K562 (cell line): Measurements from ENCODE around the gene AKIRIN1. TPM values are rescaled to one million over a fixed set of nuclear protein-coding genes. Genes with fewer than 3 reads are reported as not detected.
"Not testable (repeated sequence)": the region's sequence is repeated elsewhere in the genome, so short reads cannot be mapped to it uniquely, and the experiment has no call there.

ENCODE experiments used
- ATAC-seq: fragments of 200-7000 bp; cut with Tn5 transposase; 3 replicates; pipeline ENCODE4 v1.9.1; 2020; ENCODE audit warnings: moderate library complexity
- BruUV-seq: library from RNA; stranded (reverse); fragments of 400-500 nt; replicated peaks from 2 replicates; lab custom pipeline; 2021; lab: Mats Ljungman, UMichigan
- CTCF ChIA-PET: fragments of 300-600 bp; formaldehyde crosslinking; extraction: SDS; loops from one replicate; lab custom pipeline; 2021; ENCODE audit warnings: low intra/inter-chr PET ratio; lab: Yijun Ruan, JAX
- POLR2A ChIA-PET: fragments of 300-600, 350-650 bp; sonication (Branson Sonifier 250); formaldehyde crosslinking; extraction: SDS; loops from one replicate; lab custom pipeline; 2021; ENCODE audit warnings: antibody characterized with exemption, inconsistent platforms; lab: Yijun Ruan, JAX
- DNase-seq, 4 experiments: peaks; one replicate each; pipeline versions ENCODE4 v3.0.0 to v3.0.0-alpha.2; 2011 to 2018; ENCODE audit warnings: low spot score in 3 of 4, mixed read lengths in 3 of 4; ENCODE audit errors: extremely low read depth in 1 of 4
- FAIRE-seq: peaks from 2 replicates; lab custom pipeline; 2011; peaks lifted over from hg19 to GRCh38; lab: Jason Lieb, UNC
- H2AFZ ChIP-seq: 2 replicates; pipeline ENCODE4 v1.6.0; 2011; ENCODE audit warnings: low read depth, low read length, control low read depth, inconsistent platforms
- H3K27ac ChIP-seq: fragments of 200-600 bp; 3 replicates; pipeline ENCODE4 v1.8.0; 2011; ENCODE audit warnings: low read depth, mild to moderate bottlenecking, control low read depth, inconsistent platforms, low read length, moderate library complexity, mixed read lengths; ENCODE audit errors: extremely low read depth
- H3K27me3 ChIP-seq, 2 experiments: fragments of 300-600 bp in 1 of 2; 2 replicates in 1 of 2; 3 replicates in 1 of 2; pipeline versions ENCODE4 v1.6.0 to v1.8.0; 2011; ENCODE audit warnings: inconsistent platforms in 2 of 2, low read length in 2 of 2, mild to moderate bottlenecking in 1 of 2, mixed read lengths in 1 of 2, moderate library complexity in 1 of 2; ENCODE audit not compliant: control insufficient read depth in 2 of 2, insufficient read depth in 2 of 2
- H3K36me3 ChIP-seq: fragments of 300-600 bp; 3 replicates; pipeline ENCODE4 v1.8.0; 2011; ENCODE audit warnings: mild to moderate bottlenecking, low read length, inconsistent platforms; ENCODE audit not compliant: control insufficient read depth, insufficient read depth
- H3K4me1 ChIP-seq, 2 experiments: fragments of 200-600 bp in 1 of 2; replicated peaks in 1 of 2; 2 replicates in 1 of 2; 3 replicates in 1 of 2; pipeline versions ENCODE4 v1.5.1 to v1.8.0; 2011; ENCODE audit warnings: inconsistent platforms in 2 of 2, low read length in 2 of 2, mild to moderate bottlenecking in 1 of 2, mixed read lengths in 1 of 2, moderate library complexity in 1 of 2; ENCODE audit not compliant: control insufficient read depth in 2 of 2, insufficient read depth in 2 of 2
- H3K4me2 ChIP-seq: 2 replicates; pipeline ENCODE4 v1.6.1; 2011; ENCODE audit warnings: low read length, control low read depth, inconsistent platforms, mixed read lengths; ENCODE audit not compliant: insufficient read depth
- H3K4me3 ChIP-seq: fragments of 200-600 bp; sonication (generic), shearing (Covaris generic); 2 replicates; pipeline ENCODE4 v1.5.1; 2016; ENCODE audit warnings: control low read depth, inconsistent platforms
- H3K79me2 ChIP-seq: fragments of 200-600 bp; 3 replicates; pipeline ENCODE4 v1.8.0; 2011; ENCODE audit warnings: low read length, inconsistent platforms; ENCODE audit not compliant: control insufficient read depth, insufficient read depth
- H3K9ac ChIP-seq, 2 experiments: 2 replicates each; pipeline versions ENCODE4 v1.6.0 to v1.6.1; 2011; ENCODE audit warnings: low read depth in 2 of 2, low read length in 2 of 2, control low read depth in 1 of 2, inconsistent platforms in 1 of 2, mild to moderate bottlenecking in 1 of 2, mixed read lengths in 1 of 2; ENCODE audit not compliant: insufficient read depth in 1 of 2
- H3K9me1 ChIP-seq: one replicate; pipeline ENCODE4 v1.6.0; 2011; ENCODE audit warnings: inconsistent platforms, mild to moderate bottlenecking, low read length, moderate library complexity; ENCODE audit not compliant: control insufficient read depth, insufficient read depth
- H3K9me3 ChIP-seq: replicated peaks from 2 replicates; pipeline ENCODE4 v1.5.1; 2011; ENCODE audit warnings: low read depth, low read length, inconsistent platforms; ENCODE audit not compliant: control insufficient read depth, insufficient read depth
- H4K20me1 ChIP-seq: replicated peaks from 2 replicates; pipeline ENCODE4 v1.6.1; 2011; ENCODE audit warnings: low read length, inconsistent platforms, mixed read lengths; ENCODE audit not compliant: control insufficient read depth, insufficient read depth
- MEIS2 ChIP-seq: fragments of 450-650 bp; IDR thresholded peaks from 2 replicates; pipeline ENCODE4 v1.6.1; 2014; ENCODE audit warnings: mild to moderate bottlenecking; ENCODE audit not compliant: partially characterized antibody
- PBX2 ChIP-seq, 2 experiments: IDR thresholded peaks in 1 of 2; conservative IDR thresholded peaks in 1 of 2; 2 replicates each; pipeline ENCODE4 v1.6.1; 2016; ENCODE audit warnings: low read depth in 2 of 2, mild to moderate bottlenecking in 1 of 2, missing compliant biosample characterization in 1 of 2, missing genetic modification characterization in 1 of 2, moderate library complexity in 1 of 2
- PKNOX1 ChIP-seq: fragments of 450-650 bp; IDR thresholded peaks from 2 replicates; pipeline ENCODE4 v1.6.1; 2016
- ZNF384 ChIP-seq: IDR thresholded peaks from 2 replicates; pipeline ENCODE4 v1.6.1; 2012; ENCODE audit warnings: low read depth, low read length, improper control_type of control experiment
- WGBS: fragments of 100-300 bp; shearing (Covaris generic); methylation state at CpG from one replicate; pipeline ENCODE4 v1.1.6; 2016; ENCODE audit warnings: low coverage, mixed read lengths; ENCODE audit not compliant: insufficient coverage; ENCODE audit errors: missing lambda C conversion rate; 5-methylcytosine and 5-hydroxymethylcytosine counted together
- in situ Hi-C: fragments of 300-500 bp; cut with MboI; formaldehyde crosslinking; loops from 4 replicates; pipeline ENCODE4 v1.15.0; 2018; ENCODE audit warnings: inconsistent platforms, mixed read lengths
- intact Hi-C: fragments of 100-400 bp; cut with micrococcal nuclease; formaldehyde crosslinking; loops from 2 replicates; pipeline ENCODE4 v1.14.2; 2022
- polyA plus RNA-seq, 8 experiments: library from polyadenylated mRNA; depleted of rRNA in 4 of 8; stranded (reverse) in 5 of 8; unstranded in 3 of 8; fragments of >200 nt; fragmentation: Nextera tagmentation in 2 of 8; fragmentation: Illumina TruSeq in 1 of 8; extraction: Ambion mirVana in 2 of 8; extraction: Trizol in 1 of 8; gene quantifications; 2 replicates each; pipeline versions ENCODE4 v1.2.1 to v1.2.3, GENCODE V29; 2011 to 2014; ENCODE audit warnings: inconsistent platforms in 1 of 8, missing spikeins in 1 of 8
- total RNA-seq, 7 experiments: library from RNA; depleted of rRNA in 6 of 7; stranded (reverse); fragments of >200 nt in 6 of 7; fragmentation: Illumina TruSeq in 2 of 7; extraction: Trizol in 2 of 7; gene quantifications; 2 replicates each; pipeline versions ENCODE4 v1.2.1 to v1.2.3, GENCODE V29; 2011 to 2021; ENCODE audit warnings: low replicate concordance in 1 of 7

AKIRIN1 gene
- total and polyA plus RNA-seq, 9 of the 15 experiments (the other 6 are each of a cell fraction or from before 2014, with no cell fraction given) = 11.5 to 139 (median 83.4) TPM

- 0 out of 2 replicates have a peak, but pooled peaks have one; percentile 28 for TF ChIP-seq ZNF384
- peak; percentile 45; the same call in 1 of the 2 replicates for TF ChIP-seq PKNOX1
- peak; percentile 74 for TF ChIP-seq MEIS2
- H3K27ac ChIP-seq; intact Hi-C loops; H3K9me1 ChIP-seq; H3K4me3 ChIP-seq; H3K27me3 ChIP-seq; POLR2A ChIA-PET; DNase-seq; BruUV-seq; H3K9ac ChIP-seq; FAIRE-seq; H3K4me1 ChIP-seq; ATAC-seq; H3K9me3 ChIP-seq; H3K79me2 ChIP-seq; CTCF ChIA-PET; H2AFZ ChIP-seq; H3K36me3 ChIP-seq; in situ Hi-C loops; H4K20me1 ChIP-seq; H3K4me2 ChIP-seq; TF ChIP-seq PBX2 (CRISPR knock-in tag; IDR thresholded peaks at IDR 0.05; ENCODE audit: low read depth): not testable (repeated sequence)
- peak; percentile 57; the same call in 1 of the 2 replicates for TF ChIP-seq PBX2 (tag; conservative IDR thresholded peaks at IDR 0.05; ENCODE audit: low read depth)
- whole genome bisulfite sequencing = 0% methylated on average over 1 of the region's 1 CpG
Observed at GRCh38 chr1:38979380-38979779, 11.7 kb upstream of the AKIRIN1 start.
